ENCODE data around the gene PUS10. TPM values are rescaled to one million over a fixed set of nuclear protein-coding genes. Genes with fewer than 3 reads are reported as not detected.
A peak's percentile ranks its signal among the peaks of the same experiment; 100 is the strongest.

PUS10 gene
- polyA plus RNA-seq, 1 donor (not counting 4 experiments of a cell fraction or from before 2014, with no cell fraction given), result 4.8 TPM

- no peak for FAIRE-seq
- H2AFZ ChIP-seq (ENCODE audit: control insufficient read depth, low read length), result no peak overlapping the region
These were observed 41.3 kb upstream of the PUS10 start for GRCh38 chr2:61059382-61059781.

GRCh38 chr2:61057562-61057961 is 39.5 kb upstream of the PUS10 start:
- Histone ChIP-seq H3K4me2 (ENCODE audit: control insufficient read depth, extremely low read depth, insufficient read depth, low read depth, low read length) (no peak overlapping the region), H3K9ac (ENCODE audit: control insufficient read depth, extremely low read depth, insufficient read depth, low read length) (no peak overlapping the region), H3K9me3 (ENCODE audit: control insufficient read depth, low read depth, low read length) (no peaks in the 10 kb centered on the region), H2AFZ (ENCODE audit: control insufficient read depth, low read length) (no peak overlapping the region), H3K4me1 (ENCODE audit: control insufficient read depth, extremely low read depth, insufficient read depth, low read length) (no peaks in the 10 kb centered on the region), H3K36me3 (ENCODE audit: control insufficient read depth in 2 of 2, extremely low read depth in 1 of 2, insufficient read depth in 2 of 2, low read length in 2 of 2) (no peaks in the 10 kb centered on the region), H3K9me1 (ENCODE audit: control insufficient read depth, extremely low read depth, insufficient read depth, low read length) (no peaks in the 10 kb centered on the region), H3K79me2 (ENCODE audit: control insufficient read depth, insufficient read depth, low read length) (no peaks in the 10 kb centered on the region), H3K4me3 (ENCODE audit: control insufficient read depth in 2 of 3, extremely low read depth in 1 of 3, insufficient read depth in 2 of 3, low read depth in 1 of 3, low read length in 3 of 3) (no peak overlapping the region), H3K27ac (ENCODE audit: control insufficient read depth, insufficient read depth, low read length) (no peak overlapping the region), H3K27me3 (ENCODE audit: control insufficient read depth, extremely low read depth, insufficient read depth, low read length) (no peaks in the 10 kb centered on the region), H4K20me1 (ENCODE audit: control insufficient read depth, extremely low read depth, insufficient read depth, low read length) (no peaks in the 10 kb centered on the region)
- dilution Hi-C loops (cut with MboI; ENCODE audit: extremely low pct_ligation_motif_present, low sequenced_read_pairs), result no loop called here
- FAIRE-seq, result no peak
- TF ChIP-seq EZH2 (IDR thresholded peaks at IDR 0.05; ENCODE audit: low read length), result no peak
- peak in 1 of 3 experiments; percentile 4 for TF ChIP-seq CTCF (optimal IDR thresholded peaks at IDR 0.05 in 1 of 3, IDR thresholded peaks at IDR 0.05 in 1 of 3, conservative IDR thresholded peaks at IDR 0.05 in 1 of 3; ENCODE audit: extremely low read depth in 1 of 3, insufficient read depth in 2 of 3, low read length in 3 of 3)
- DNase-seq (ENCODE audit: low read depth, low spot score), result no peak

More at GRCh38 chr2:61059382-61059781, 41.3 kb upstream of the PUS10 start:
- DNase-seq (ENCODE audit: low read depth, low spot score), result no peak
- Histone ChIP-seq H3K4me3 (ENCODE audit: control insufficient read depth in 2 of 3, extremely low read depth in 1 of 3, insufficient read depth in 2 of 3, low read depth in 1 of 3, low read length in 3 of 3) (no peak overlapping the region), H3K27me3 (ENCODE audit: control insufficient read depth, extremely low read depth, insufficient read depth, low read length) (no peaks in the 10 kb centered on the region), H4K20me1 (ENCODE audit: control insufficient read depth, extremely low read depth, insufficient read depth, low read length) (no peaks in the 10 kb centered on the region), H3K79me2 (ENCODE audit: control insufficient read depth, insufficient read depth, low read length) (no peaks in the 10 kb centered on the region), H3K9me1 (ENCODE audit: control insufficient read depth, extremely low read depth, insufficient read depth, low read length) (no peaks in the 10 kb centered on the region), H3K4me2 (ENCODE audit: control insufficient read depth, extremely low read depth, insufficient read depth, low read depth, low read length) (no peak overlapping the region), H3K9ac (ENCODE audit: control insufficient read depth, extremely low read depth, insufficient read depth, low read length) (no peak overlapping the region), H3K36me3 (ENCODE audit: control insufficient read depth in 2 of 2, extremely low read depth in 1 of 2, insufficient read depth in 2 of 2, low read length in 2 of 2) (no peaks in the 10 kb centered on the region), H3K9me3 (ENCODE audit: control insufficient read depth, low read depth, low read length) (no peaks in the 10 kb centered on the region), H3K27ac (ENCODE audit: control insufficient read depth, insufficient read depth, low read length) (no peak overlapping the region), H3K4me1 (ENCODE audit: control insufficient read depth, extremely low read depth, insufficient read depth, low read length) (no peaks in the 10 kb centered on the region)
- TF ChIP-seq EZH2 (IDR thresholded peaks at IDR 0.05; ENCODE audit: low read length), result no peak
- no peak for TF ChIP-seq CTCF (optimal IDR thresholded peaks at IDR 0.05 in 1 of 3, IDR thresholded peaks at IDR 0.05 in 1 of 3, conservative IDR thresholded peaks at IDR 0.05 in 1 of 3; ENCODE audit: extremely low read depth in 1 of 3, insufficient read depth in 2 of 3, low read length in 3 of 3)
- dilution Hi-C loops (cut with MboI; ENCODE audit: extremely low pct_ligation_motif_present, low sequenced_read_pairs), result no loop called here

Measured in keratinocyte (primary cell).